Measurements from ENCODE around the gene RSPH1. TPM values are rescaled to one million over a fixed set of nuclear protein-coding genes. Genes with fewer than 3 reads are reported as not detected.

The RSPH1 gene
- total and polyA plus RNA-seq, 2 of the 8 experiments (the other 6 are each of a cell fraction or from before 2014, with no cell fraction given), result 0.24 TPM; not detected in 1

GRCh38 chr21:42466700-42467099 is 29.3 kb downstream of the RSPH1 start:
- Histone ChIP-seq H3K27me3 (replicated peaks in 1 of 4; ENCODE audit: control insufficient read depth in 3 of 4, extremely low read depth in 1 of 4, insufficient read depth in 3 of 4, low read length in 3 of 4) (no peaks in the 10 kb centered on the region; a peak in 1 of 7 replicates), H2BK20ac (ENCODE audit: low read length) (no peak overlapping the region), H3K79me1 (ENCODE audit: low read depth, low read length) (no peaks in the 10 kb centered on the region), H3K23ac (ENCODE audit: insufficient read length) (no peak overlapping the region), H3K4ac (replicated peaks; ENCODE audit: insufficient read length, low read depth, low read length) (no peak overlapping the region), H4K8ac (ENCODE audit: extremely low read depth, insufficient read depth, low read length) (no peak overlapping the region), H2AFZ (ENCODE audit: low read length) (no peak overlapping the region), H3K4me3 (ENCODE audit: extremely low read depth in 1 of 4, insufficient read depth in 2 of 4, low read depth in 3 of 4, low read length in 4 of 4) (no peak overlapping the region), H3K36me3 (ENCODE audit: control insufficient read depth in 2 of 4, insufficient read depth in 4 of 4, low read length in 3 of 4) (no peaks in the 10 kb centered on the region), H3K14ac (ENCODE audit: insufficient read length) (no peak overlapping the region), H2BK15ac (ENCODE audit: low read length) (no peak overlapping the region), H3K23me2 (ENCODE audit: low read depth, low read length) (no peaks in the 10 kb centered on the region; the same call in none of the 2 replicates), H2BK5ac (ENCODE audit: low read depth, low read length) (no peak overlapping the region), H4K91ac (replicated peaks; ENCODE audit: insufficient read length, low read length) (no peak overlapping the region), H4K20me1 (replicated peaks in 1 of 2; ENCODE audit: control insufficient read depth in 1 of 2, insufficient read depth in 2 of 2, low read length in 2 of 2) (no peaks in the 10 kb centered on the region), H3K9ac (replicated peaks in 1 of 4; ENCODE audit: extremely low read depth in 1 of 4, low read depth in 3 of 4, low read length in 3 of 4) (no peak overlapping the region), H3K9me3 (ENCODE audit: insufficient read depth in 2 of 2, low read depth in 1 of 2, low read length in 1 of 2) (no peaks in the 10 kb centered on the region; a peak in 1 of 4 replicates), H3K4me1 (replicated peaks in 1 of 4; ENCODE audit: control insufficient read depth in 3 of 4, insufficient read depth in 4 of 4, low read length in 3 of 4) (peaks cover 1 to 11% (median 9%) of the 10 kb centered on the region in 4 experiments; a peak in 6 of 7 replicates), H3K56ac (replicated peaks; ENCODE audit: insufficient read length, low read depth, low read length) (no peak overlapping the region), H2AK5ac (ENCODE audit: low read depth, low read length) (no peak overlapping the region), H3K79me2 (ENCODE audit: control insufficient read depth in 1 of 2, insufficient read depth in 2 of 2, low read length in 2 of 2) (no peaks in the 10 kb centered on the region), H3K18ac (ENCODE audit: extremely low read depth, low read length) (no peak overlapping the region), H2BK120ac (replicated peaks; ENCODE audit: low read depth, low read length) (no peak overlapping the region), H2BK12ac (ENCODE audit: low read depth, low read length) (no peak overlapping the region), H3K4me2 (ENCODE audit: insufficient read depth in 1 of 2, low read depth in 2 of 2, low read length in 2 of 2) (no peak overlapping the region), H4K5ac (ENCODE audit: insufficient read length, low read depth, low read length) (no peak overlapping the region), H3K27ac (ENCODE audit: low read depth, low read length) (no peak overlapping the region)
- POLR2A ChIA-PET (ENCODE audit: partially characterized antibody), result interaction anchor here (1.9 kb wide), 1 partner anchor 10 kb away, joined by 4 read pairs; no protein-coding TSS in a partner anchor
- DNase-seq (ENCODE audit: low read depth in 1 of 2, low spot score in 2 of 2), result no peak
- no peak for FAIRE-seq
- 85% methylated on average over 10 of the region's 10 CpGs; no CpG with 5 or more reads in 1 of the 2 experiments for WGBS, 2 experiments (ENCODE audit: extremely low coverage in 1 of 2, insufficient coverage in 1 of 2, insufficient read length in 1 of 2, insufficient replicate concordance in 2 of 2, low coverage in 1 of 2, low lambda C conversion rate in 2 of 2, missing lambda C conversion rate in 1 of 2)
- TF ChIP-seq YY1 (IDR thresholded peaks at IDR 0.05; ENCODE audit: low read depth, low read length) (no peak), BCL11A (IDR thresholded peaks at IDR 0.05; ENCODE audit: low read depth in 2 of 2, low read length in 2 of 2) (no peak), HDAC6 (IDR thresholded peaks at IDR 0.05; ENCODE audit: low read depth, low read length) (no peak), SIX5 (IDR thresholded peaks at IDR 0.05; ENCODE audit: low read depth, low read length) (no peak), TAF1 (IDR thresholded peaks at IDR 0.05; ENCODE audit: low read depth, low read length) (no peak)
- TF ChIP-seq, protein P1, sequence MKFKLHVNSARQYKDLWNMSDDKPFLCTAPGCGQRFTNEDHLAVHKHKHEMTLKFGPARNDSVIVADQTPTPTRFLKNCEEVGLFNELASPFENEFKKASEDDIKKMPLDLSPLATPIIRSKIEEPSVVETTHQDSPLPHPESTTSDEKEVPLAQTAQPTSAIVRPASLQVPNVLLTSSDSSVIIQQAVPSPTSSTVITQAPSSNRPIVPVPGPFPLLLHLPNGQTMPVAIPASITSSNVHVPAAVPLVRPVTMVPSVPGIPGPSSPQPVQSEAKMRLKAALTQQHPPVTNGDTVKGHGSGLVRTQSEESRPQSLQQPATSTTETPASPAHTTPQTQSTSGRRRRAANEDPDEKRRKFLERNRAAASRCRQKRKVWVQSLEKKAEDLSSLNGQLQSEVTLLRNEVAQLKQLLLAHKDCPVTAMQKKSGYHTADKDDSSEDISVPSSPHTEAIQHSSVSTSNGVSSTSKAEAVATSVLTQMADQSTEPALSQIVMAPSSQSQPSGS (IDR thresholded peaks at IDR 0.05; ENCODE audit: low read length), result no peak
- TF ChIP-seq, protein P2, sequence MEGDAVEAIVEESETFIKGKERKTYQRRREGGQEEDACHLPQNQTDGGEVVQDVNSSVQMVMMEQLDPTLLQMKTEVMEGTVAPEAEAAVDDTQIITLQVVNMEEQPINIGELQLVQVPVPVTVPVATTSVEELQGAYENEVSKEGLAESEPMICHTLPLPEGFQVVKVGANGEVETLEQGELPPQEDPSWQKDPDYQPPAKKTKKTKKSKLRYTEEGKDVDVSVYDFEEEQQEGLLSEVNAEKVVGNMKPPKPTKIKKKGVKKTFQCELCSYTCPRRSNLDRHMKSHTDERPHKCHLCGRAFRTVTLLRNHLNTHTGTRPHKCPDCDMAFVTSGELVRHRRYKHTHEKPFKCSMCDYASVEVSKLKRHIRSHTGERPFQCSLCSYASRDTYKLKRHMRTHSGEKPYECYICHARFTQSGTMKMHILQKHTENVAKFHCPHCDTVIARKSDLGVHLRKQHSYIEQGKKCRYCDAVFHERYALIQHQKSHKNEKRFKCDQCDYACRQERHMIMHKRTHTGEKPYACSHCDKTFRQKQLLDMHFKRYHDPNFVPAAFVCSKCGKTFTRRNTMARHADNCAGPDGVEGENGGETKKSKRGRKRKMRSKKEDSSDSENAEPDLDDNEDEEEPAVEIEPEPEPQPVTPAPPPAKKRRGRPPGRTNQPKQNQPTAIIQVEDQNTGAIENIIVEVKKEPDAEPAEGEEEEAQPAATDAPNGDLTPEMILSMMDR (IDR thresholded peaks at IDR 0.05; ENCODE audit: control extremely low read depth in 1 of 3, insufficient read depth in 1 of 3, low read depth in 1 of 3, low read length in 3 of 3), result no peak
- CTCF ChIA-PET (ENCODE audit: partially characterized antibody), result interaction anchor here (0.7 to 2.0 kb wide), 17 partner anchors 10 to 305 kb away, joined by 3 to 19 read pairs (median 4); partner anchors contain the start of gene RSPH1

Data from H1 (cell line).